HG02870 (cell line): ENCODE results near the gene LMNTD2.
"Not testable (repeated sequence)": the region's sequence is repeated elsewhere in the genome, so short reads cannot be mapped to it uniquely, and the experiment has no call there.

Source experiments
- ATAC-seq: cut with Tn5 transposase; IDR thresholded peaks from one replicate; pipeline ENCODE4 v1.9.1; 2021; ENCODE audit warnings: mild to moderate bottlenecking, moderate library complexity; ENCODE audit not compliant: unreplicated experiment

LMNTD2 gene

GRCh38 chr11:587546-587945, 27.0 kb upstream of the LMNTD2 start:
- ATAC-seq = no peak

DNA sequence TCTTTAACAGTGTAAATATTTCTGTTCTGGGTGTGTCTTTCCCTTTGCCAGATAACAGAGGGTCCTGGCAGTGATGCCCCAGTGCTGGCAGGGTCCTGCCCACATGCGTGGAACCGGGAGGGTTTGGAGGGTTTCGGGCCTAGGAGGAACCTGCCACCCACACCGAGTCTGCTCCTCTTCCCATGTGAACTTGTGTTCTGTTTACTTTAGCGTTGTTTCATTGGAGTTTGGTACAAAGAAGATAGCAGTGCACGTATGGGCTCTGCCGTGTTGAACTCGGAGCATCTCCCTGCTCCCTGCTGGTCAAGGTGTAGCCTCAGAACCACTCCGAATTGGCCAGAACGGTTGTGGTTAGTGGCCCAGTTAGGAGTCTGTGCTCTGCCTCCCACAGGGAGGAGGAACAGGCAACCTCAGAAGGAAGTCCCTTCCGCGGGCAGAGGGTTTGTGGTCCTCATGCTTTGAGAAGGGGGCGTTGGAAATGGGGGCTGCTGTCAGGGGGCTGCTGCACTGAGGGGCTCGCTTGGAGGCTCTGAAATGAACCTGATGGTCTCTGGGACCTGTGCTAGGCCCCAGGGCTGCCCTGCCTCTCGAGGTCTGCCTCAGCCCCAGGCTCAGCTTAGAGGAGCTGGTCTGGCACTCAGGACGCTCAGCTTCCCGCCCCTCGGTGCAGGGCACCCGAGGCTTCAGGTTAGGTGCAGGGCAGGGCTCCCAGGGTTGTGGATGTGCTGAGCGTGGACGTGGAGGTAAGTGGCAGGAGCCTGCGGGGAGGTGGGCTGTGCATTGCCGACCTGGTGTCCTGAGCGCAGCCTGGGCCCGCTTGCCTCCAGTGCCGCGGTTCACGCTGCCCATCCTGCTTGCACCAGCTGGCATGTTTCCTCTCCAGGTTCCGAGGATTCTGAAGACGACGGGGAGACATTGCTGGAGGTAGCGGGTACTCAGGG, 26.1 kb upstream of the LMNTD2 start:
- no peak for ATAC-seq

DNA sequence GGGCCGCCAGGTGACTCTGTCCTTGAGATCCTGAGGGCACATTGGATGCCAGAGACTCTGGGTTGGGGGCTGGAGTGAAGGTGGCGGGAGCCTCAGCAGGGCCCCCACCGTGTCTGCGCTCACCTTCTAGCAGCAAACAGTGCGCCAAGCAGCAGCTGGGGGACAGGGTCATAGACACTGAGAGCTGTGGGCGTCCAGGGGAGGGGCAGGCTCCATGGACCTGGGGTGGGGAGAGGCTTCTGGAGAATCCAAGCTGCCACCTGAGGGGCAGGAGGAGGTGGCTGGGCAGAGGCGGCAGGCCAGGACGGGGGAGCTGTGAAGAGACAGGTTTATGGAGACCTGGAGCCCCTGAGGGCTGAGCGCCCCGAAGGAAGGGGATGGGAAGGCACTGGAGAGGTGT, 23.7 kb upstream of the LMNTD2 start:
- ATAC-seq = no peak

DNA sequence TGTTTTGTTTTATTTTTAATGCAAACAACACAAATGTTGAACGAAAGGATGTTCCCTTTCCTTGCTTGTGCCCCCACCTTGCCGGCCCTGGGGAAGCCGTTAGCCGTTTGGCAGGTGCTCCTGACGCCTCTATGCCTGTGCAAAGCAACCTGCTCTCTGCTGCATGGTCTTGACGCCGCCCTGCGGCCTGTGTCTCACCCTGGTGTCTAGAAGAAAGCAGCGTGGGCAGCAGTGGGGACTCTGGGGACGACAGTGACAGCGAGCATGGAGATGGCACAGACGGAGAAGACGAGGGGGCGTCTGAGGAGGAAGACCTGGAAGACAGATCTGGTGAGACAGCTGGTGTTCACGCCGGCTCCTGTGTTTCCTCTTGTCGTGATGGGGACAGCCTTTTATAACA, 21.2 kb upstream of the LMNTD2 start:
- no peak for ATAC-seq

DNA sequence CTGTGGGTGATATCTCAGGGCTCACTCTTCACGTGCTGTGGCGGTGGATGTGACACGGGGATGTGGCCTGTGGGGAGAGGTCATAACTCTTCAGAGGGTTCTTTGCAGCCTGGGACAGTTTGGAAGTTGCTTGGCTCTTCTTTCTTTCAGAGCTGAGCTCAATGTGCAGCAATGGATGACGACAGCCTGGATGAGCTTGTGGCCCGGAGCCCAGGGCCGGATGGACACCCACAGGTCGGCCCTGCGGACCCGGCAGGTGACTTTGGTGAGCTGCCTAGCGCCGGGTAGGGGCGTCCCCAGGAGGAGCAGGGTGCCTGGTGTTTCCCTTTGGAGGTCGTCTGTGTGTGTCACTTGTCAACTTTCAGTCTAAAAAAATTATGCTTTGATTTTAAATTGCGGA, 20.8 kb upstream of the LMNTD2 start:
- ATAC-seq = no peak

DNA sequence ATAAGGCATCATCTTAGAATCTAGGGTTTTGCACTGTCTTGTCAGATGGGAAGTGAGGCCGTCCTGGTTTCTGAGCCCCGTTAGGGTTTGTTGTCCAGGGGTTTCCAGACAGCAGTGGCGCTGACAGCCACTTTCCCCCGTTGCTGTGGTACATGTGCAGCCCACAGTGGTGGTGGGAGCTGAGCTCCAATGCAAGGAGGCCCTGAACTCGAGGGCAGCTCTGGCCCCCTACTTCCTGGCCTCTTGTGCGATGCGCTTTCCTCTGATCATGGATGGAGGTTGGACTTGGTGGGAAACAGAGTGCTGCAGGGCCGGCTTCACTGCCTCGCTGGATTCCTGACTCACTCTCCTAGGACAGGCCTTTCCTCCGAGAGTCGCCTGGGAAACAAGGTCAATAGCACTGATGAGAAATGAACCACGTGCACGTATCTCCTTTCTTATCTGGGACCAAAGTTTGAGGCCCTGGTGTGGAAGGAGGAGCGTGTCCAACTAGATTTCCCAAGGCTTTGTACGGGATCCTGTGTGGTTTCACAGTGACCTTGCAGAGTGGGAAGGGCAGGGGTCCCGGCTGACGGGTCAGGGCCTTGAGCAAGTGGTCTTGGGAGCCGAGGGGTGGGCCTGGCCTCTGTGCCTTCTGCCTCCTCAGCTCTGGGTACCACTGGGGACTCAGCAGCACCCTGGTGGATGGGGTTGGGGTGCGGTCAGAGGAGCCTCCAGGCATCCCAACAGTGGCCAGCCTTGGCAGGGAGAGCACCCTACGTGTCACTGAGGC, 19.5 kb upstream of the LMNTD2 start:
- no peak for ATAC-seq

- ATAC-seq = no peak
Observed at GRCh38 chr11:578276-579035, 17.9 kb upstream of the LMNTD2 start.

DNA sequence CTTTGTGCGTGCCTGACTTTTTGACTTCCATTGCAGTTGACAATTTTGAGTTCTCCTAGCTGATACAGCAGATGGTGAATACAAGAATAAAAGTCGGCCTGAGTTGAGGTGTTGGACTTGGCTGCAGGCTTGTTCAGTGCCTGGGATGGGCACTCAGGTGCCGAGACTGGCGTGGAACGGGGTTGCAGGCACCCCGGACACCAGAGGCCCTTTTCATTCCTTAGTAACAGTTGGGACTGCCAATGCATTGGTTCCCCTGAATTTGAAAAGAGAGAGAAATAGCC, 17.0 kb upstream of the LMNTD2 start:
- no peak for ATAC-seq

- no peak for ATAC-seq
Observed at GRCh38 chr11:576811-577610, 16.5 kb upstream of the LMNTD2 start.

- ATAC-seq = peak; percentile 83
Observed at GRCh38 chr11:575996-576768, 15.6 kb upstream of the LMNTD2 start, which contains the start of gene PHRF1. TSS of gene PHRF1 (plus strand) at chr11:576470. CDS start at chr11:581513, 5,043 bp downstream.

DNA sequence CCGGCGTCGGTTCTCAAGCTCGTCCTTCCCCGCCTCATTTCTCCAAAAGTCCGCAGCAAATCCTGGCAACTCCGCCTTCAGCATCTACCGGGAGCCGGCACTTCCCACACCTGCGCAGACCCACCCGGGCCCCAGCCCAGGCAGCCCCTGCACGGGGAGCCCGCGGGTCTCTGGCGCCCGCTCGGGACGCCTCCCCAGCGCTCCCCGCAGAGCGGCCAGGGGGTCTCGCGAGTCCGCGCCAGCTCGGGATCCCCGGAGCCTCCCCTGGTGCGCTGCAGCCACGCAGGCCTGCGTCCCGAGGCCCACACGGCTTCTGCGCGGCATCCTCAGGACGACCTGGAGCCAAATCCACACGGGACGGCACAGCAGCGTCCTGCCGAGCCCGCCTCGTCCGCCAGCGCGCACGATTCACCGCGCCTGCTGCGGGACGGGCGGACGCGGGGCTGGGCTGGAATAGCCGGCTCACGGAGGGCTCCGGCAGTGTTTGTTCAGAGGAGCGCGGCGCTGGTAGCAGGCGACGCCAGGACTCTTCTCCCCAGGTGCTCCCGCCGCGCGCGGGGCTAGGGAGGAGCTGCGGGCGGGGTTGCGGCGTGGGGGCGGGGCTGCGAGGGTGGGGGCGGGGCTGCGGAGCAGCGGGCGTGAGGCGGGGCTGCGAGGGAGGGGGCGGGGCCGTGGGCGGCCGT, 14.9 kb upstream of the LMNTD2 start:
- ATAC-seq = no peak

DNA sequence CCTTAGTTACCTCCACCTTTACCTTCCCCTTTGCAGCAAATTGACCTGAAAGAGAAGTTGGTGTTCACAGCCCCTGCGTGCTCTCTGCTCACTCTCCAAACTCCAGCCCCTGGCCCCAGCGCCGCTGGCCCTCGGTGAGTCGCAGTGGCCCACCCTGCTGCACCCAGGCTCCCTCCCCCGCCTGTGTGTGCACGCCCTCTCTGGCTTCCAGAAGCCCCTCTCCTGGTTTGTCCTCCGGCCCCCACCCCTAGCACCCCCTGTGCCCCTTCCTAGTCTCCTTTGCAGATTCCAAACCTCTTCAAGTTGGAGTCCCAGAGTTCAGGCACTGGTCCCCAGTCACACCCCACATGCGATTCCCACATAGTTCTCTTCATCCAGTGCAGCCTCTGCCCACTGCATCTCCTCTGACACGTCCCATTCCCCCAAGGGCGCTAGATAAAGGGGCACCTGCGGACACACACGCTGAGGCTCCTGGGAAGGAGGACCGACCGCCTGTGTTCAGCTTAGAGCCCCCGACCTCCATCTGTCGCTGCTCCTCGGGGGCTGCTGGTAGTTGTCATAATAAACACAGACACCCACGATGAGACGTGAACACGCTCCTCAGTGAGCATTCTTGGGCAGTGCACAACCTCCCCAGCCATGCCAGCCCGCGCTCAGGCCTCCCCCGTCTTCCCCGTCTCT, 14.2 kb upstream of the LMNTD2 start:
- no peak for ATAC-seq

- not testable (repeated sequence) for ATAC-seq
Observed at GRCh38 chr11:574031-574570, 13.6 kb upstream of the LMNTD2 start.

GRCh38 chr11:573146-573759, 12.7 kb upstream of the LMNTD2 start:
- no peak for ATAC-seq

DNA sequence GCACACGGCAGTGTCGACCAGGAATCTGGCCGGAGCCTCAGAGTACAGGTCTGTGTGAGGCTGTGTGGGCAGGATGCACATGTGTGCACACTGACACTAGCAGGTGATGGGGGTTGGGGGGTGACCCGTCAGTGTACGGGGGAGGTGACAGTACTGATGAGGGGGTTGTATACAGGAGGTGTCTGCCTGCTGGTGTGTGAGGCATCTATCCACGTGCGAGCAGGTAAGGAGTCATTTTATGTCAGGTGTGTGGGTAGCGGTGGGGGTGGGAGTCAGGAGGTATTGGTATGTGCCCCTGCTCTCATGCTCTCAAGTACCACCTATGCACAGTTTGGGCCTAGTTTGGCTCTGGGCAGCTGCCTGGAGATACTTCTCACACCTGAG, 11.3 kb upstream of the LMNTD2 start:
- no peak for ATAC-seq

DNA sequence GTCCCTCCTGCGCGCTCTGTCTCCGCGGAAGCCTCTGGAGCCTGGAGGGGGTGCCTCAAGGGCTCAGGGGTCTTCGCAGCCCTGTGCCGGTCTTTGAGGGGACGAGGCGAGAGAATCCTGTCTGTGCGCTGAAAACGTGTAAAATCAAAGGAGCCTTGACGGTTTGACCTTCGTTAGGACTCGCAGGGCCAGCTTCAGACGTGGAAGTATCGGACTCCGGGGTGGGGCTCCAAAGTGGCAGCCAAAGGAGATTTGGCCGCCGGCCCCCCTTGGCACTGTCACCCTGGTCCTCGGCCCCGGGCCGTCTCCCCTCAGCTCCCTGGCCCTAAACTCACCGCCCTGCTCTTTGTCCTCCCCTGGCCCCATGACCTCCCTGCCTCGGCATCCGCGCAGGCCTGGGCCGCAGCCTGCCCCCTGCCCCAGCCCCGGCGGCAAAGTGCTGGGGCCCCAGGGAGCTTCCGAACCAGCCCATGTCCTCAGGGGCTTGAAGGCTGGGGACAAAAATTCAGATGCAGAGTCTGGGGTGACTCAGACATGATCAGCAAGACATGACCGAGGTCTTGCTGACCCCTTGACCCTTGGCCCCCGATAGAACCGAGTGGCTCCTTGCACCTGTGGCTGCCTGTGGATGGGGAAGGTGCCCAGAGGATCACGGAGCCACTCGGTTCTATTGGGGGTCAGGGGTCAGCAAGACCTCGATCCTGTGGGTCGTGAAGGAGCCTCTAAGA, 8.8 kb upstream of the LMNTD2 start:
- ATAC-seq = no peak
